Fibroblast of lung (primary cell): ENCODE data around the gene DNER. TPM values are rescaled to one million over a fixed set of nuclear protein-coding genes. Genes with fewer than 3 reads are reported as not detected.

Experiments
- DNase-seq, 2 donors: peaks; one replicate each; pipeline versions ENCODE4 v3.0.0 to v3.0.0-alpha.2; 2010; ENCODE audit warnings: low read depth in 2 of 2
- H2AFZ ChIP-seq: 2 replicates; pipeline ENCODE4 v1.5.1; 2012; ENCODE audit warnings: low read length, control low read depth, inconsistent platforms
- H3K27ac ChIP-seq: 2 replicates; pipeline ENCODE4 v1.5.1; 2011; ENCODE audit warnings: low read length, control low read depth; ENCODE audit not compliant: insufficient read depth
- H3K27me3 ChIP-seq: 2 replicates; pipeline ENCODE4 v1.5.1; 2011; ENCODE audit warnings: mild to moderate bottlenecking, low read length; ENCODE audit not compliant: control insufficient read depth, insufficient read depth
- H3K36me3 ChIP-seq: 2 replicates; pipeline ENCODE4 v1.5.1; 2011; ENCODE audit warnings: low read length; ENCODE audit not compliant: control insufficient read depth, insufficient read depth
- H3K4me1 ChIP-seq: 2 replicates; pipeline ENCODE4 v1.5.1; 2011; ENCODE audit warnings: low read length; ENCODE audit not compliant: control insufficient read depth, insufficient read depth; ENCODE audit errors: extremely low read depth
- H3K4me2 ChIP-seq: 2 replicates; pipeline ENCODE4 v1.5.1; 2011; ENCODE audit warnings: low read length, control low read depth; ENCODE audit not compliant: insufficient read depth; ENCODE audit errors: extremely low read depth
- H3K4me3 ChIP-seq, 4 experiments: fragments of 200-600 bp in 1 of 4; sonication (generic) in 1 of 4; replicated peaks in 1 of 4; 2 replicates each; pipeline ENCODE4 v1.5.1; 2011 to 2016; ENCODE audit warnings: low read length in 4 of 4, low read depth in 3 of 4, mild to moderate bottlenecking in 3 of 4, control low read depth in 2 of 4, inconsistent platforms in 1 of 4, mixed read lengths in 1 of 4; ENCODE audit not compliant: insufficient read depth in 1 of 4; ENCODE audit errors: control extremely low read depth in 1 of 4
- H3K79me2 ChIP-seq: 2 replicates; pipeline ENCODE4 v1.5.1; 2012; ENCODE audit warnings: mild to moderate bottlenecking, low read length, inconsistent platforms; ENCODE audit not compliant: control insufficient read depth, insufficient read depth
- H3K9ac ChIP-seq: 2 replicates; pipeline ENCODE4 v1.5.1; 2011; ENCODE audit warnings: mild to moderate bottlenecking, low read length, control low read depth; ENCODE audit not compliant: insufficient read depth
- H3K9me3 ChIP-seq: 2 replicates; pipeline ENCODE4 v1.5.1; 2012; ENCODE audit warnings: low read depth, low read length; ENCODE audit not compliant: control insufficient read depth, insufficient read depth
- H4K20me1 ChIP-seq: 2 replicates; pipeline ENCODE4 v1.5.1; 2011; ENCODE audit warnings: low read length; ENCODE audit not compliant: control insufficient read depth, insufficient read depth; ENCODE audit errors: extremely low read depth
- CTCF ChIP-seq, 2 donors: IDR thresholded peaks in 1 of 2; conservative IDR thresholded peaks in 1 of 2; 1 replicate in 1 of 2; 2 replicates in 1 of 2; pipeline ENCODE4 v1.5.1; 2011 to 2012; ENCODE audit warnings: low read length in 2 of 2, control low read depth in 1 of 2, inconsistent platforms in 1 of 2, low read depth in 1 of 2, mild to moderate bottlenecking in 1 of 2
- EZH2 ChIP-seq: IDR thresholded peaks from 2 replicates; pipeline ENCODE4 v1.5.1; 2012; ENCODE audit warnings: low read length, control low read depth, mild to moderate bottlenecking; ENCODE audit errors: missing control alignments
- polyA plus RNA-seq, 2 donors: library from polyadenylated mRNA; depleted of rRNA in 1 of 2; stranded (reverse) in 1 of 2; unstranded in 1 of 2; fragments of >200 nt; gene quantifications; 2 replicates each; pipeline ENCODE4 v1.2.1, GENCODE V29; 2011 to 2012; ENCODE audit warnings: missing spikeins in 1 of 2
- total RNA-seq: library from RNA; depleted of rRNA; stranded (reverse); fragments of >200 nt; gene quantifications from 2 replicates; pipeline ENCODE4 v1.2.1, GENCODE V29; 2014

DNER gene
- total and polyA plus RNA-seq, 2 donors (not counting 1 experiment from before 2014, with no cell fraction given), result 0.33 to 0.43 TPM

- Histone ChIP-seq H4K20me1 (no peaks in the 10 kb centered on the region), H3K4me1 (no peaks in the 10 kb centered on the region), H3K9ac (no peak overlapping the region), H3K4me2 (no peak overlapping the region), H3K4me3 (no peak overlapping the region), H3K27ac (no peak overlapping the region), H3K79me2 (no peaks in the 10 kb centered on the region), H3K9me3 (no peaks in the 10 kb centered on the region), H3K27me3 (no peaks in the 10 kb centered on the region), H3K36me3 (no peaks in the 10 kb centered on the region), H2AFZ (no peak overlapping the region)
- TF ChIP-seq EZH2, result no peak
- TF ChIP-seq CTCF (conservative IDR thresholded peaks at IDR 0.05 in 1 of 2, IDR thresholded peaks at IDR 0.05 in 1 of 2; ENCODE audit: low read depth in 1 of 2, low read length in 2 of 2), result no peak
- DNase-seq, result no peak
Observed at GRCh38 chr2:229438430-229439159, 275.8 kb downstream of the DNER start.

GRCh38 chr2:229437467-229437866 lies 276.9 kb downstream of the DNER start:
- no peaks in the 10 kb centered on the region for H3K79me2 ChIP-seq
- no peaks in the 10 kb centered on the region for H3K4me1 ChIP-seq
- no peak overlapping the region for H2AFZ ChIP-seq

GRCh38 chr2:229434187-229434586 lies 280.2 kb downstream of the DNER start:
- no peak for DNase-seq
- no peak overlapping the region for H3K4me2 ChIP-seq

More at GRCh38 chr2:229437467-229437866, 276.9 kb downstream of the DNER start:
- TF ChIP-seq CTCF (conservative IDR thresholded peaks at IDR 0.05 in 1 of 2, IDR thresholded peaks at IDR 0.05 in 1 of 2; ENCODE audit: low read depth in 1 of 2, low read length in 2 of 2), result no peak
- TF ChIP-seq EZH2, result no peak
- H3K36me3 ChIP-seq, result no peaks in the 10 kb centered on the region
- no peak overlapping the region for H3K4me2 ChIP-seq
- no peak overlapping the region for H3K9ac ChIP-seq
- H3K4me3 ChIP-seq, result no peak overlapping the region
- H3K27me3 ChIP-seq, result no peaks in the 10 kb centered on the region
- no peaks in the 10 kb centered on the region for H4K20me1 ChIP-seq
- no peak for DNase-seq
- no peaks in the 10 kb centered on the region for H3K9me3 ChIP-seq
- no peak overlapping the region for H3K27ac ChIP-seq

More at GRCh38 chr2:229434187-229434586, 280.2 kb downstream of the DNER start:
- H3K79me2 ChIP-seq, result no peaks in the 10 kb centered on the region
- H4K20me1 ChIP-seq, result no peaks in the 10 kb centered on the region
- no peaks in the 10 kb centered on the region for H3K36me3 ChIP-seq
- H3K9me3 ChIP-seq, result no peaks in the 10 kb centered on the region
- no peaks in the 10 kb centered on the region for H3K4me1 ChIP-seq
- H3K27ac ChIP-seq, result no peak overlapping the region
- no peak overlapping the region for H3K9ac ChIP-seq
- no peaks in the 10 kb centered on the region for H3K27me3 ChIP-seq
- H3K4me3 ChIP-seq, result no peak overlapping the region
- no peak overlapping the region for H2AFZ ChIP-seq
- TF ChIP-seq CTCF (conservative IDR thresholded peaks at IDR 0.05 in 1 of 2, IDR thresholded peaks at IDR 0.05 in 1 of 2; ENCODE audit: low read depth in 1 of 2, low read length in 2 of 2), result no peak
